PC-9 (cell line): ENCODE results near the gene CABP7.

Source experiments
- CTCF ChIP-seq: fragments of 200-600 bp; sonication (generic); conservative IDR thresholded peaks from 2 replicates; pipeline ENCODE4 v1.6.1; 2017; ENCODE audit warnings: mixed run types, antibody characterized with exemption, mild to moderate bottlenecking, moderate library complexity
- EZH2 ChIP-seq: fragments of 200-600 bp; sonication (generic); IDR thresholded peaks from 2 replicates; pipeline ENCODE4 v1.8.0; 2017; ENCODE audit warnings: antibody characterized with exemption, low read depth

DNA sequence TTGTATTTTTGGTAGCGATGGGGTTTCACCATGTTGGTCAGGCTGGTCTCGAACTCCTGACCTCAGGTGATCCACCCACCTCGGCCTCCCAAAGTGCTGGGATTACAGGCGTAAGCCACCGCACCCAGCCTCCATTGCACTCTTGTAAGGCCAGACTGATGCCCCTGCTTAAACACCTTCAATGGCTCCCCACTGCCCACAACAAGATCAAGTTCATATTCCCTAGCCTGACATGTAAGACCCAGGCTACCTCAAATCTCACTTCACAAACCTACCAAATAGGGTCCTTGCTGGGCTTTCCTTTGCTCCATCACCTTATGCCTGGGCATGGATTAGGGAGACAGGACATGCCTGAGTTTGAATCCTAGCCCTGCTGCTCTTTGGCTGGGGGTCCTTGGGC lies 60.4 kb downstream of the CABP7 start:
- TF ChIP-seq CTCF (no peak), EZH2 (no peak)
